Kidney (tissue), 14 donors: ENCODE results near the gene CD99. TPM values are rescaled to one million over a fixed set of nuclear protein-coding genes. Genes with fewer than 3 reads are reported as not detected.
"Not testable (repeated sequence)": the region's sequence is repeated elsewhere in the genome, so short reads cannot be mapped to it uniquely, and the experiment has no call there.

ENCODE experiments used
- DNase-seq, 5 donors: peaks; one replicate each; pipeline ENCODE4 v3.0.0-alpha.2; 2013 to 2020
- FAIRE-seq: peaks from 2 replicates; lab custom pipeline; 2012; peaks lifted over from hg19 to GRCh38; lab: Jason Lieb, UNC
- H3K27ac ChIP-seq, 2 donors: one replicate each; pipeline ENCODE4 v1.7.0; 2013; ENCODE audit warnings: low read depth in 2 of 2, low read length in 2 of 2, inconsistent platforms in 1 of 2
- H3K27me3 ChIP-seq: one replicate; pipeline ENCODE4 v1.7.1; 2013; ENCODE audit warnings: low read length, inconsistent platforms; ENCODE audit not compliant: control insufficient read depth, insufficient read depth
- H3K36me3 ChIP-seq, 3 donors: one replicate each; pipeline versions ENCODE4 v1.7.0 to v1.7.1; 2013; ENCODE audit warnings: low read length in 3 of 3, control low read depth in 1 of 3, inconsistent platforms in 1 of 3; ENCODE audit not compliant: insufficient read depth in 3 of 3, control insufficient read depth in 2 of 3
- H3K4me1 ChIP-seq, 3 donors: one replicate each; pipeline versions ENCODE4 v1.7.0 to v1.7.1; 2013; ENCODE audit warnings: low read length in 3 of 3, inconsistent platforms in 1 of 3, low read depth in 1 of 3; ENCODE audit not compliant: control insufficient read depth in 2 of 3, insufficient read depth in 2 of 3
- H3K4me3 ChIP-seq, 3 donors: one replicate each; pipeline versions ENCODE4 v1.7.0 to v1.8.1; 2013; ENCODE audit warnings: low read length in 3 of 3, control low read depth in 1 of 3, inconsistent platforms in 1 of 3
- H3K9ac ChIP-seq, 3 donors: one replicate each; pipeline versions ENCODE4 v1.7.0 to v1.7.1; 2013; ENCODE audit warnings: low read length in 3 of 3, control low read depth in 1 of 3, inconsistent platforms in 1 of 3
- H3K9me3 ChIP-seq, 3 donors: one replicate each; pipeline versions ENCODE4 v1.7.0 to v1.7.1; 2013; ENCODE audit warnings: low read length in 3 of 3, control low read depth in 1 of 3, inconsistent platforms in 1 of 3; ENCODE audit not compliant: control insufficient read depth in 2 of 3, insufficient read depth in 1 of 3
- CTCF ChIP-seq: IDR thresholded peaks from 3 replicates; pipeline ENCODE4 v1.5.1; 2012; ENCODE audit warnings: mild to moderate bottlenecking, moderate library complexity, borderline replicate concordance; ENCODE audit not compliant: insufficient read depth; ENCODE audit errors: extremely low read depth
- intact Hi-C: fragments of 100-400 bp; cut with DNase I; formaldehyde crosslinking; loops from one replicate; pipeline ENCODE4 v1.11.1; 2022
- polyA plus RNA-seq: library from polyadenylated mRNA; stranded (reverse); fragments of 350-450 nt; fragmentation: Illumina TruSeq; extraction: RNeasy Lipid Tissue Mini Kit (QIAGEN cat#74804); gene quantifications from one replicate; pipeline ENCODE4 v1.2.3, GENCODE V29; 2014; ENCODE audit warnings: low read depth, low replicate concordance; ENCODE audit not compliant: insufficient read depth
- total RNA-seq: library from RNA; stranded (reverse); fragmentation: NEBNext Ultra II Directional; extraction: Animal tissue kit (Norgen Biotek cat#: 25700); gene quantifications from one replicate; pipeline ENCODE4 v1.2.1, GENCODE V29; 2021
- donor health status: control.
- donor health status: control.
- donor health status: control.
- donor health status: control.
- donor health status: control.
- donor health status: DM: yes; HTN: yes; CAD: no.
- donor health status: Normal renal cell carcinoma (clear cell type).

Gene CD99
- total and polyA plus RNA-seq, 2 donors from 2014 or later = 125 to 136 TPM

- TF ChIP-seq CTCF = no peak
- no peak overlapping the region for H3K27ac ChIP-seq
- no peak for FAIRE-seq
- H3K27me3 ChIP-seq = no peaks in the 10 kb centered on the region
- no peaks in the 10 kb centered on the region for H3K9me3 ChIP-seq
- H3K36me3 ChIP-seq = peaks cover 3 to 17% (median 3%) of the 10 kb centered on the region in 3 donors
- intact Hi-C loops = no loop called here
- DNase-seq = no peak
- no peak overlapping the region for H3K9ac ChIP-seq
- no peaks in the 10 kb centered on the region for H3K4me1 ChIP-seq
- no peak overlapping the region for H3K4me3 ChIP-seq
Measured at GRCh38 chrX:2733286-2733685, 42.2 kb downstream of the CD99 start.

- no peak for FAIRE-seq
- H3K4me3 ChIP-seq = no peak overlapping the region
- H3K9ac ChIP-seq = no peak overlapping the region
- no peak for TF ChIP-seq CTCF
- H3K36me3 ChIP-seq = peaks cover 3 to 6% (median 4%) of the 10 kb centered on the region in 3 donors
- intact Hi-C loops = no loop called here
- H3K4me1 ChIP-seq = no peaks in the 10 kb centered on the region
- no peak overlapping the region for H3K27ac ChIP-seq
- DNase-seq = no peak
- no peaks in the 10 kb centered on the region for H3K27me3 ChIP-seq
- H3K9me3 ChIP-seq = no peaks in the 10 kb centered on the region
Measured at GRCh38 chrX:2735270-2735669, 44.2 kb downstream of the CD99 start.

- Histone ChIP-seq H3K9me3 (no peaks in the 10 kb centered on the region), H3K9ac (no peak overlapping the region), H3K27ac (no peak overlapping the region), H3K36me3 (peaks cover 3 to 9% (median 7%) of the 10 kb centered on the region in 3 donors), H3K4me1 (no peaks in the 10 kb centered on the region), H3K27me3 (no peaks in the 10 kb centered on the region), H3K4me3 (no peak overlapping the region)
- TF ChIP-seq CTCF = no peak
- no peak for FAIRE-seq
- no peak for DNase-seq
- intact Hi-C loops = no loop called here
Measured at GRCh38 chrX:2740672-2741071, 49.6 kb downstream of the CD99 start.

- intact Hi-C loops = no loop called here
- no peak for FAIRE-seq
- H3K9me3 ChIP-seq = no peaks in the 10 kb centered on the region
- TF ChIP-seq CTCF = no peak
- no peak overlapping the region for H3K4me3 ChIP-seq
- no peak for DNase-seq
- H3K4me1 ChIP-seq = no peaks in the 10 kb centered on the region
- H3K27ac ChIP-seq = no peak overlapping the region
- H3K9ac ChIP-seq = no peak overlapping the region
- H3K27me3 ChIP-seq = no peaks in the 10 kb centered on the region
- H3K36me3 ChIP-seq = peaks cover 3 to 9% (median 7%) of the 10 kb centered on the region in 3 donors
Measured at GRCh38 chrX:2741386-2741785, 50.3 kb downstream of the CD99 start.

GRCh38 chrX:2746250-2746649 lies 55.2 kb downstream of the CD99 start:
- H3K27me3 ChIP-seq, H3K27ac ChIP-seq, FAIRE-seq, H3K9ac ChIP-seq, DNase-seq, H3K36me3 ChIP-seq, H3K4me3 ChIP-seq, H3K4me1 ChIP-seq, intact Hi-C loops, H3K9me3 ChIP-seq: not testable (repeated sequence)
